Stimulated activated CD4-positive, alpha-beta T cell treated with anti-CD3 and anti-CD28 coated beads, Interleukin-12 subunit alpha, Interleukin-12 subunit beta, amount 100 ng/mL, for 4 hours (primary cell): Measurements from ENCODE around the gene CRP.
"Not testable (repeated sequence)": the region's sequence is repeated elsewhere in the genome, so short reads cannot be mapped to it uniquely, and the experiment has no call there.

Experiments used
- DNase-seq: peaks from one replicate; pipeline ENCODE4 v3.0.0-alpha.2; 2020

The CRP gene

GRCh38 chr1:159714529-159714928 lies at the start of gene CRP:
TSS of gene CRP (minus strand) at chr1:159714589. CDS start at chr1:159714485, 104 bp downstream.
- DNase-seq, result no peak

- DNase-seq, result no peak
Observed at GRCh38 chr1:159763686-159764085, 49.3 kb upstream of the CRP start.

GRCh38 chr1:159756397-159756796 lies 42.0 kb upstream of the CRP start:
- DNase-seq, result no peak

- DNase-seq, result no peak
Observed at GRCh38 chr1:159755451-159756007, 41.1 kb upstream of the CRP start.

- DNase-seq, result no peak
Observed at GRCh38 chr1:159753386-159753785, 39.0 kb upstream of the CRP start.

GRCh38 chr1:159752135-159752580 lies 37.8 kb upstream of the CRP start:
- DNase-seq, result no peak

- DNase-seq, result no peak
Observed at GRCh38 chr1:159751031-159751430, 36.6 kb upstream of the CRP start.

GRCh38 chr1:159750621-159751020 lies 36.2 kb upstream of the CRP start:
- no peak for DNase-seq

GRCh38 chr1:159749630-159750029 lies 35.2 kb upstream of the CRP start:
- no peak for DNase-seq

- DNase-seq, result no peak
Observed at GRCh38 chr1:159748370-159748769, 34.0 kb upstream of the CRP start.

- no peak for DNase-seq
Observed at GRCh38 chr1:159746666-159747065, 32.3 kb upstream of the CRP start.

GRCh38 chr1:159743651-159744410 lies 29.4 kb upstream of the CRP start:
- no peak for DNase-seq

- no peak for DNase-seq
Observed at GRCh38 chr1:159737238-159737916, 23.0 kb upstream of the CRP start.

GRCh38 chr1:159723188-159723587 lies 8.8 kb upstream of the CRP start:
- not testable (repeated sequence) for DNase-seq

- DNase-seq, result no peak
Observed at GRCh38 chr1:159719990-159720389, 5.6 kb upstream of the CRP start.

- DNase-seq, result no peak
Observed at GRCh38 chr1:159715855-159716254, 1.5 kb upstream of the CRP start.

- no peak for DNase-seq
Observed at GRCh38 chr1:159712080-159712479, 2.3 kb downstream of the CRP start.

- DNase-seq, result no peak
Observed at GRCh38 chr1:159707472-159708260, 6.7 kb downstream of the CRP start.

- DNase-seq, result no peak
Observed at GRCh38 chr1:159705904-159706256, 8.5 kb downstream of the CRP start.

GRCh38 chr1:159705251-159705903 lies 9.0 kb downstream of the CRP start:
- DNase-seq, result no peak

- DNase-seq, result no peak
Observed at GRCh38 chr1:159704481-159704880, 9.9 kb downstream of the CRP start.

- DNase-seq, result no peak
Observed at GRCh38 chr1:159700312-159700711, 14.1 kb downstream of the CRP start.

- no peak for DNase-seq
Observed at GRCh38 chr1:159699653-159700052, 14.7 kb downstream of the CRP start.
